ENCODE data around the gene TNKS1BP1.

Gene TNKS1BP1

GRCh38 chr11:57324154-57324885 lies 432 bp downstream of the TNKS1BP1 start:
- no peak for DNase-seq

- no peak for DNase-seq
These were observed 948 bp downstream of the TNKS1BP1 start for GRCh38 chr11:57323855-57324153.

GRCh38 chr11:57323167-57323854 lies 1.4 kb downstream of the TNKS1BP1 start:
- no peak for DNase-seq

- DNase-seq, result no peak
These were observed 2.2 kb downstream of the TNKS1BP1 start for GRCh38 chr11:57322256-57323166.

- no peak for DNase-seq
These were observed 3.1 kb downstream of the TNKS1BP1 start for GRCh38 chr11:57321388-57322255.

GRCh38 chr11:57320719-57321387 lies 3.9 kb downstream of the TNKS1BP1 start:
- DNase-seq, result no peak

- DNase-seq, result no peak
These were observed 4.6 kb downstream of the TNKS1BP1 start for GRCh38 chr11:57320067-57320718.

GRCh38 chr11:57318178-57318577 lies 6.6 kb downstream of the TNKS1BP1 start:
- no peak for DNase-seq

- no peak for DNase-seq
These were observed 8.7 kb downstream of the TNKS1BP1 start for GRCh38 chr11:57316017-57316416.

- no peak for DNase-seq
These were observed 9.3 kb downstream of the TNKS1BP1 start for GRCh38 chr11:57315491-57315890.

- DNase-seq, result no peak
These were observed 10.4 kb downstream of the TNKS1BP1 start for GRCh38 chr11:57314221-57314973.

- no peak for DNase-seq
These were observed 11.0 kb downstream of the TNKS1BP1 start for GRCh38 chr11:57313788-57314135.

- no peak for DNase-seq
These were observed 11.5 kb downstream of the TNKS1BP1 start for GRCh38 chr11:57313071-57313787.

GRCh38 chr11:57312511-57313021 lies 12.2 kb downstream of the TNKS1BP1 start:
- DNase-seq, result no peak

- no peak for DNase-seq
These were observed 13.4 kb downstream of the TNKS1BP1 start for GRCh38 chr11:57311109-57311936.

- DNase-seq, result no peak
These were observed 14.1 kb downstream of the TNKS1BP1 start for GRCh38 chr11:57310630-57311086.

GRCh38 chr11:57310091-57310490 lies 14.7 kb downstream of the TNKS1BP1 start:
- no peak for DNase-seq

GRCh38 chr11:57309106-57310059 lies 15.4 kb downstream of the TNKS1BP1 start:
- DNase-seq, result no peak
